H9 (cell line): ENCODE data around the gene PTPRQ. TPM values are rescaled to one million over a fixed set of nuclear protein-coding genes. Genes with fewer than 3 reads are reported as not detected.

Source experiments
- DNase-seq: peaks from one replicate; pipeline ENCODE4 v3.0.0-alpha.2; 2017
- H2AFZ ChIP-seq: one replicate; pipeline ENCODE4 v1.6.1; 2013; ENCODE audit warnings: mild to moderate bottlenecking, low read length, control low read depth, moderate library complexity
- H2AK5ac ChIP-seq: 2 replicates; pipeline ENCODE4 v1.6.1; 2013; ENCODE audit warnings: low read length, control low read depth, mixed read lengths; ENCODE audit not compliant: insufficient read length
- H2BK120ac ChIP-seq: one replicate; pipeline ENCODE4 v1.6.1; 2013; ENCODE audit warnings: low read depth, mild to moderate bottlenecking, low read length, control low read depth, inconsistent platforms; ENCODE audit not compliant: poor library complexity, severe bottlenecking
- H2BK12ac ChIP-seq: 2 replicates; pipeline ENCODE4 v1.6.1; 2013; ENCODE audit warnings: low read length, control low read depth, mixed read lengths, low read depth; ENCODE audit not compliant: insufficient read length
- H2BK15ac ChIP-seq: 2 replicates; pipeline ENCODE4 v1.6.1; 2013; ENCODE audit warnings: low read depth, low read length, control low read depth
- H2BK20ac ChIP-seq: one replicate; pipeline ENCODE4 v1.6.1; 2013; ENCODE audit warnings: low read depth, mild to moderate bottlenecking, low read length, control low read depth, inconsistent platforms; ENCODE audit not compliant: poor library complexity, severe bottlenecking
- H2BK5ac ChIP-seq: 2 replicates; pipeline ENCODE4 v1.6.1; 2013; ENCODE audit warnings: low read length, control low read depth, mixed read lengths; ENCODE audit not compliant: insufficient read length
- H3K14ac ChIP-seq: 2 replicates; pipeline ENCODE4 v1.6.1; 2013; ENCODE audit warnings: low read length, control low read depth; ENCODE audit not compliant: insufficient read depth
- H3K18ac ChIP-seq: 2 replicates; pipeline ENCODE4 v1.6.1; 2013; ENCODE audit warnings: low read depth, mild to moderate bottlenecking, mixed read lengths, low read length, control low read depth; ENCODE audit not compliant: insufficient read length
- H3K23ac ChIP-seq: 2 replicates; pipeline ENCODE4 v1.6.1; 2013; ENCODE audit warnings: low read length, control low read depth, mixed read lengths, low read depth; ENCODE audit not compliant: insufficient read length
- H3K23me2 ChIP-seq: 2 replicates; pipeline ENCODE4 v1.6.1; 2013; ENCODE audit warnings: low read depth, mild to moderate bottlenecking, mixed read lengths, low read length, control low read depth; ENCODE audit not compliant: insufficient read length, poor library complexity, severe bottlenecking
- H3K27ac ChIP-seq: 2 replicates; pipeline ENCODE4 v1.5.1; 2013; ENCODE audit warnings: low read length, control low read depth, mixed read lengths, low read depth; ENCODE audit not compliant: insufficient read length
- H3K27me3 ChIP-seq: 2 replicates; pipeline ENCODE4 v1.6.1; 2013; ENCODE audit warnings: low read length, control low read depth, inconsistent platforms; ENCODE audit not compliant: insufficient read depth
- H3K4ac ChIP-seq: 2 replicates; pipeline ENCODE4 v1.6.1; 2013; ENCODE audit warnings: low read depth, mild to moderate bottlenecking, control low read depth, inconsistent platforms, low read length, moderate library complexity
- H3K4me1 ChIP-seq: 2 replicates; pipeline ENCODE4 v1.6.1; 2013; ENCODE audit warnings: low read length, control low read depth, inconsistent platforms; ENCODE audit not compliant: insufficient read depth
- H3K4me2 ChIP-seq: 2 replicates; pipeline ENCODE4 v1.6.1; 2013; ENCODE audit warnings: low read length, control low read depth, mixed read lengths; ENCODE audit not compliant: insufficient read length, insufficient read depth
- H3K56ac ChIP-seq: 2 replicates; pipeline ENCODE4 v1.6.1; 2013; ENCODE audit warnings: low read depth, mild to moderate bottlenecking, mixed read lengths, low read length, control low read depth; ENCODE audit not compliant: insufficient read length
- H3K79me1 ChIP-seq: 2 replicates; pipeline ENCODE4 v1.6.1; 2013; ENCODE audit warnings: low read depth, mild to moderate bottlenecking, moderate library complexity, low read length, control low read depth, inconsistent platforms; ENCODE audit not compliant: insufficient read depth, poor library complexity, severe bottlenecking
- H3K79me2 ChIP-seq: 2 replicates; pipeline ENCODE4 v1.6.1; 2013; ENCODE audit warnings: low read length, control low read depth, inconsistent platforms; ENCODE audit not compliant: insufficient read depth
- H3K9ac ChIP-seq: 2 replicates; pipeline ENCODE4 v1.6.1; 2013; ENCODE audit warnings: low read length, control low read depth, mixed read lengths; ENCODE audit not compliant: insufficient read length; ENCODE audit errors: extremely low read depth
- H3K9me3 ChIP-seq: one replicate; pipeline ENCODE4 v1.6.1; 2013; ENCODE audit warnings: low read depth, low read length, inconsistent platforms; ENCODE audit not compliant: control insufficient read depth
- H3T11ph ChIP-seq: one replicate; pipeline ENCODE4 v1.6.1; 2013; ENCODE audit warnings: mild to moderate bottlenecking, low read length, control low read depth, inconsistent platforms
- H4K20me1 ChIP-seq: one replicate; pipeline ENCODE4 v1.6.1; 2013; ENCODE audit not compliant: control insufficient read depth, insufficient read length, insufficient read depth
- H4K5ac ChIP-seq: 2 replicates; pipeline ENCODE4 v1.6.1; 2013; ENCODE audit warnings: low read depth, mild to moderate bottlenecking, mixed read lengths, low read length, control low read depth; ENCODE audit not compliant: insufficient read length
- H4K8ac ChIP-seq: replicated peaks from 2 replicates; pipeline ENCODE4 v1.6.1; 2013; ENCODE audit warnings: low read length, control low read depth, mixed read lengths, low read depth; ENCODE audit not compliant: insufficient read length
- H4K91ac ChIP-seq: 2 replicates; pipeline ENCODE4 v1.6.1; 2013; ENCODE audit warnings: low read depth, mild to moderate bottlenecking, moderate library complexity, mixed read lengths, low read length, control low read depth; ENCODE audit not compliant: insufficient read length
- H3K27ac Mint-ChIP-seq, 3 experiments: 2 replicates in 2 of 3; 3 replicates in 1 of 3; pipeline ENCODE4 v1.8.0; 2020 to 2021; ENCODE audit warnings: mixed read lengths in 3 of 3, mild to moderate bottlenecking in 1 of 3, moderate library complexity in 1 of 3
- H3K27me3 Mint-ChIP-seq: 2 replicates; pipeline ENCODE4 v1.8.0; 2021; ENCODE audit warnings: low read depth, mild to moderate bottlenecking, moderate library complexity, mixed read lengths
- H3K36me3 Mint-ChIP-seq, 3 experiments: 2 replicates in 2 of 3; 3 replicates in 1 of 3; pipeline ENCODE4 v1.8.0; 2020 to 2021; ENCODE audit warnings: low read depth in 3 of 3, mixed read lengths in 3 of 3; ENCODE audit not compliant: insufficient read depth in 1 of 3
- H3K4me1 Mint-ChIP-seq, 2 experiments: 2 replicates each; pipeline ENCODE4 v1.8.0; 2020; ENCODE audit warnings: mixed read lengths in 2 of 2
- H3K4me3 Mint-ChIP-seq, 2 experiments: 2 replicates in 1 of 2; 3 replicates in 1 of 2; pipeline ENCODE4 v1.8.0; 2020 to 2021; ENCODE audit warnings: mild to moderate bottlenecking in 2 of 2, mixed read lengths in 2 of 2, moderate library complexity in 1 of 2
- H3K9me3 Mint-ChIP-seq, 2 experiments: 2 replicates in 1 of 2; 3 replicates in 1 of 2; pipeline ENCODE4 v1.8.0; 2020; ENCODE audit warnings: mild to moderate bottlenecking in 2 of 2, mixed read lengths in 2 of 2, moderate library complexity in 1 of 2
- WGBS: extraction: QIAGEN DNeasy Blood & Tissue Kit; methylation state at CpG from one replicate; pipeline ENCODE4 v1.1.7; 2013; ENCODE audit warnings: missing lambda C conversion rate, low lambda C conversion rate, mixed read lengths; ENCODE audit not compliant: insufficient read length; ENCODE audit errors: extremely low coverage; 5-methylcytosine and 5-hydroxymethylcytosine counted together
- total RNA-seq: library from RNA; stranded (reverse); gene quantifications from 2 replicates; pipeline ENCODE4 v1.2.1, GENCODE V29; 2021
- TF ChIP-seq, protein P1 (sequence below): fragments of 200-600 bp; sonication (generic); conservative IDR thresholded peaks from 3 replicates; pipeline ENCODE4 v1.8.0; 2021; ENCODE audit warnings: antibody characterized with exemption, mild to moderate bottlenecking

Gene PTPRQ
- total RNA-seq, 1 experiment from 2014 or later = not detected

GRCh38 chr12:80690513-80690912 lies 246.5 kb downstream of the PTPRQ start:
- no CpG with 5 or more reads among the region's 2 CpGs for WGBS
- H3K23ac ChIP-seq = no peak overlapping the region
- H2BK12ac ChIP-seq = no peak overlapping the region
- H3T11ph ChIP-seq = no peak overlapping the region
- H3K79me1 ChIP-seq = no peaks in the 10 kb centered on the region
- no peak overlapping the region for H2BK20ac ChIP-seq
- H4K91ac ChIP-seq = no peak overlapping the region
- no peaks in the 10 kb centered on the region for H3K9me3 ChIP-seq
- no peak overlapping the region for H3K14ac ChIP-seq
- H3K56ac ChIP-seq = no peak overlapping the region
- no peaks in the 10 kb centered on the region for H4K20me1 ChIP-seq
- no peak overlapping the region for H3K9ac ChIP-seq
- H3K27me3 Mint-ChIP-seq = no peaks in the 10 kb centered on the region
- no peak overlapping the region for H2AFZ ChIP-seq
- no peak overlapping the region for H3K4ac ChIP-seq
- no peak overlapping the region for H4K8ac ChIP-seq
- no peak overlapping the region for H3K4me2 ChIP-seq
- H3K79me2 ChIP-seq = no peaks in the 10 kb centered on the region
- H3K4me3 Mint-ChIP-seq = no peak overlapping the region
- H2BK15ac ChIP-seq = no peak overlapping the region
- no peaks in the 10 kb centered on the region for H3K4me1 ChIP-seq
- no peak overlapping the region for H4K5ac ChIP-seq
- H3K18ac ChIP-seq = no peak overlapping the region
- H2BK120ac ChIP-seq = no peak overlapping the region
- peaks cover 0 to 9% (median 2%) of the 10 kb centered on the region in 3 experiments; a peak in 2 of 7 replicates for H3K36me3 Mint-ChIP-seq
- H3K23me2 ChIP-seq = no peaks in the 10 kb centered on the region
- no peak overlapping the region for H3K27ac Mint-ChIP-seq
- peaks cover 1 to 6% of the 10 kb centered on the region in 2 experiments; a peak in 1 of 4 replicates for H3K4me1 Mint-ChIP-seq
- no peak overlapping the region for H2AK5ac ChIP-seq
- DNase-seq = no peak
- no peak overlapping the region for H2BK5ac ChIP-seq
- TF ChIP-seq, protein P1, sequence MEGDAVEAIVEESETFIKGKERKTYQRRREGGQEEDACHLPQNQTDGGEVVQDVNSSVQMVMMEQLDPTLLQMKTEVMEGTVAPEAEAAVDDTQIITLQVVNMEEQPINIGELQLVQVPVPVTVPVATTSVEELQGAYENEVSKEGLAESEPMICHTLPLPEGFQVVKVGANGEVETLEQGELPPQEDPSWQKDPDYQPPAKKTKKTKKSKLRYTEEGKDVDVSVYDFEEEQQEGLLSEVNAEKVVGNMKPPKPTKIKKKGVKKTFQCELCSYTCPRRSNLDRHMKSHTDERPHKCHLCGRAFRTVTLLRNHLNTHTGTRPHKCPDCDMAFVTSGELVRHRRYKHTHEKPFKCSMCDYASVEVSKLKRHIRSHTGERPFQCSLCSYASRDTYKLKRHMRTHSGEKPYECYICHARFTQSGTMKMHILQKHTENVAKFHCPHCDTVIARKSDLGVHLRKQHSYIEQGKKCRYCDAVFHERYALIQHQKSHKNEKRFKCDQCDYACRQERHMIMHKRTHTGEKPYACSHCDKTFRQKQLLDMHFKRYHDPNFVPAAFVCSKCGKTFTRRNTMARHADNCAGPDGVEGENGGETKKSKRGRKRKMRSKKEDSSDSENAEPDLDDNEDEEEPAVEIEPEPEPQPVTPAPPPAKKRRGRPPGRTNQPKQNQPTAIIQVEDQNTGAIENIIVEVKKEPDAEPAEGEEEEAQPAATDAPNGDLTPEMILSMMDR = no peak
- no peaks in the 10 kb centered on the region for H3K27me3 ChIP-seq
- H3K27ac ChIP-seq = no peak overlapping the region
- H3K9me3 Mint-ChIP-seq = peaks cover 3 to 6% of the 10 kb centered on the region in 2 experiments; a peak in 1 of 5 replicates
